ENCODE data around the gene MCF2L2.
"Not testable (repeated sequence)": the region's sequence is repeated elsewhere in the genome, so short reads cannot be mapped to it uniquely, and the experiment has no call there.

The MCF2L2 gene

DNA sequence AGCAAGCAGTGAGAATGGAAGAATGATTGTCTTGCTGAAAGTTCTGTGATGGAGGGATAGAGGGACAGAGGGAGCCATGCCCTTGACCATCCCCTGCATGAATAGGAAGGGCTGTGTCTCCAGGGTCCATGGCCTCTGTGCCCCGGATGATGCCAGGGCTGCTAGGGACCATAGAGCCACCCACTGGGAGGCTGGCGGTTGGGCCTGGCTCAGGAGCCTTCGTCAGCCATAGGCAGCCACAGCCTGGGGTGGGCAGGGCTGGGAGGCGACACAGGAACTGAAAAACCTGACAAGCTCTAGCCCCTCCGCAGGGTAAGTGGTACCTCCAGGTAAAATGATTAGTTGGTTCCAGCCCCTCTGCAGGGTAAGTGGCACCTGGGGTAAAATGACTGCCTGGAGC, 246.8 kb downstream of the MCF2L2 start:
- DNase-seq (ENCODE audit: low read depth in 4 of 4, low spot score in 1 of 4): no peak

DNA sequence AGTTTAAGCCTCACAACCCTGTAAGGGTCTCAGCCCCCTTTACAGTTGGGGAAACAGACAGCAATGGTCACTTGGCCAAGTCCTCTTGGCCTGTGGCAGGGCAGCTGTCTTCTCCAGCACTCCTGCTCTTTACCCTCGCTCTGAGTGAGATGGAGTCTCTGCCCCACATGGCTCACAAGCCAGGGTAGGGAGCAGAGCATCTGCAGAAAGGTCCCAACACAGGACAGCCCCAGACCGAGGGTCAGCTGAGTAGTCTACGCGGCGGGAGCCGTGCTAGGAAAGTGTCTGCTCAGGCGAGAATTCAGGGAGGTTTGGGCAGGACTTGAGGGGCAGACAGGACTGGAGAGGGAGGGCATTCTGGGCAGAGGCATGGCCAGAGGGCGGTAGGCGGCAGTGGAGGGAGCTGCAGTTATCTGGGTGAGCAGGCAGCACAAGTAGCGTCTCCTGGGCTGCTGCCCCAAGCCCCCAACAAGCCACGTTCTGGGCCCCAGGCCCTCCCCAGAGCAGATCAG, 247.6 kb downstream of the MCF2L2 start:
- no peak for DNase-seq (ENCODE audit: low read depth in 4 of 4, low spot score in 1 of 4)

GRCh38 chr3:183180110-183180783, 248.2 kb downstream of the MCF2L2 start:
- DNase-seq (ENCODE audit: low read depth in 4 of 4, low spot score in 1 of 4): no peak

DNA sequence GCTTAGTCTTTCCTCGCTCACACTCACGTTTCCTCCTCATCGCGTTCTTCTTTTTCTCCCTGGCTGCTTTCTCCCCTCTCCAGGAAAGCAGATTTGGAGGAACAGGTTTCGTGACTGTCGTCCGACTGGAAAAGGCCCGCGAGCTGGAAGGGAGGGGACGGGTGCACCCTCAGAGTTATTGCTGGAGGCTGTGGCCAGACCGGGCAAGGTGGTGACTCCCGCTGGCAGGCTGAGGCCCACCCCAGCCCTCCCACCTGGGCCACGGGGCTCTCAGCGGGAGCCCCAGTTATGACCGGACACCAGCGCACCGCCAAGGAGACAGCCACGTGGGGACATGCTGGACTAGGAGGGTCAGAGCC, 248.9 kb downstream of the MCF2L2 start:
- DNase-seq (ENCODE audit: low read depth in 4 of 4, low spot score in 1 of 4): not testable (repeated sequence)

DNA sequence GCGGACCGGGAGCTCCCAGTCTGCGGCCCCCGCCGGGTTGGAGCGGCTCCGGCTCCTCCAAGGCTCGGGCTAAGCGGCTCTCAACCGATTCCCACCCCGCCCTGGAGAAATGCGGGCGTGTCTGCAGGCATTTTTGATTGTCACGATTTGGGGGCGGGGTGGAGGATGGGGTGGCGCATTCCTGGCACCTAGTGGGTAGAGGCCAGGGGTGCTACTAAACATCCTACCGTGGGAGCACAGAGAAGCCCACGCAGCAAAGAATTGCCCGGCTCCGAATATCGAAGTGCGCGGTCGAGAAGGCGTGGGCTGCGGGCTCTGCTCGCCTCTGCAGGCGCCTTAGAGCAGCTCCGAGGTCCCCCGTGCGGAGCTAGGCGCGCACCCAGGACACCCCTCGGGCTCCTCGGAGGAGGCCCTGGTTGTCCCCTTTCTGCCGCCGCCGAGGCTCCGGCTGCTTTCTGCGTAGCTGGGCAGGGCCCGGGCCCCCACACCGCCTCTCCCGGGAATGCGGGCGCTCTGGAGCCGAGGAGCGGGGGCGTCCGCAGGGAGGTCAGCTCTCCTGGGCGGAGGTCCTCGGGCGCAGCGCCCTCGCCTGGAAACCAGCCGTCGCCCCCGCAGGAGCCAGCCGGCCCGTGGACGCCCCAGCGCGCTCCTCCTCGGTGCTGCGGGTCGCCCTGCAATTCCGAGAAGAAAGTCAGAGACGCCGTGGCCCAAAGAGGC, 249.4 kb downstream of the MCF2L2 start:
- peak in 2 of 4 experiments; percentile 31 to 51 for DNase-seq (ENCODE audit: low read depth in 4 of 4, low spot score in 1 of 4)

- DNase-seq (ENCODE audit: low read depth in 4 of 4, low spot score in 1 of 4): no peak
These were observed 249.9 kb downstream of the MCF2L2 start for GRCh38 chr3:183178512-183178832.

DNA sequence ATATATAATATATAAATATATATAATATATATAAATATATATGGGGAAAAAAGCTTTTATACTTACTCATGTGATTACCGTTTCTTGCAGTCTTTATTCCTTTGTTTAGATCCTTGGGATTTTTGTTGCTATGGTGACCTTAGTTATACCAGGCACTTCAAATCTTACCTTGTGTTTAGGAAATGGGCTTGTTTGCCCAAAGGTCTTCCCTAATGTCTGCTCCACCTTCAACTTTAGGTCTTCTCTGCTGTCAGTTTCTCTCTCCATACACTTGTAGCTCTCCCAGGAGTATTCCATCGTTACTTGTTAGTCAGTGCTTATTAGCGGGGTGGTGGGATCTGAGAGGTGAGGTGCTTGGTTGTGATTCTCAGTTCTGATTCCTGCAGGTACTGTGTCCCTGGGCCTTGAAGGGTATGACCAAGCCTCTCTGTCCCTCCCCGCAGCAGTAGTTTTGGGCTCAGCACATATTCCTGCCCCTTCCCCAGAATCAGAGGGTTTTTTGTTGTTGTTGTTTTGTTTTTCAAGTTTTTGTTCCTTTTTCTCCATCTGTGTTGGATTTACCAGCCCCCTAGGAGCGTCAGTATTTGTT, 256.3 kb downstream of the MCF2L2 start:
- no peak for DNase-seq (ENCODE audit: low read depth in 4 of 4, low spot score in 1 of 4)

DNA sequence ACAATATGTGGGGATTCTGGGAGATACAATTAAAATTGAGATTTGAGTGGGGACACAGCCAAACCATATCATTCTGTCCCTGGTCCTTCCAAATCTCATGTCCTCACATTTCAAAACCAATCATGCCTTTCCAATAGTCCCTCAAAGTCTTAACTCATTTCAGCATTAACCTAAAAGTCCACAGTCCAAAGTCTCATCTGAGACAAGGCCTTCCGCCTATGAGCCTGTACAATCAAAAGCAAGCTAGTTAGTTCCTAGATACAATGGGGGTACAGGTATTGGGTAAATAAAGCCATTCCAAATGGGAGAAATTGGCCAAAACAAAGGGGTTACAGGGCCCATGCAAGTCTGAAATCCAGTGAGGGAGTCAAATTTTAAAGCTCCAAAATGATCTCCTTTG, 260.4 kb downstream of the MCF2L2 start:
- not testable (repeated sequence) for DNase-seq (ENCODE audit: low read depth in 4 of 4, low spot score in 1 of 4)

- DNase-seq (ENCODE audit: low read depth in 4 of 4, low spot score in 1 of 4): no peak
These were observed 264.9 kb downstream of the MCF2L2 start for GRCh38 chr3:183163563-183163962.

DNA sequence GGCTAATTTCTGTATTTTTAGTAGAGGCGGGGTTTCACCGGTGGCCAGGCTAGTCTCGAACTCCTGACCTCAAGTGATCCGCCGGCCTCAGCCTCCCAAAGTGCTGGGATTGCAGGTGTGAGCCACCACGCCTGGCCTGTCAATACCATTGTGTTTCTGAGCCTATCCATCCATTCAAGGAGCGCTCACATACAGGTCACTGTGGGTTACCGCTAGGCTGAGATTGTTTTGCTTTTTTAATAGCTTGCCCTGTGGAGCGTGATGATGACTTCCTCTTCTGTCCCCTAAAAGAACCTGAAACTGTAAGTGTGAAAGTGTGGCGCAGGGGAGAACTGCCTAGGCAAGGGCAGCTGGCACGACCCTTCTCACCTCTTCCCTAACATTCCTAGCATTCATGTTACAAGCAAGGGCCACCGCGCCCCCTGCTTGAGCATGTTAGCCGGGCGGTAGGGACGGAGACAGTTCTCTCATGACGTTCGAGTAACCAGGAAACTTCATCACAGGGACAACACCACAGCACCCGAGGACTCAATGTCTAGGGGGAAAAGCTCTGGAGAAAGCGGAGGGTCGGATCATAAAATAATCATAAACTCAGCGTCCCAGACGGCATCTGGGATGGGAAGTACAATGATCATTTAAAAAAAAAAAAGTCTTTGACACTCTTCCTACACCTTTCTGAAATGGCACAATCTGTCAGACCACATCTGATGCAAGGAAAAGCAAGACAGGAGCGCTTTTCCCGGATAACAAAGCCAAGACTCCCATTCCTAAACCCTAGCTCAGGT, 266.7 kb downstream of the MCF2L2 start:
- no peak for DNase-seq (ENCODE audit: low read depth in 4 of 4, low spot score in 1 of 4)

DNA sequence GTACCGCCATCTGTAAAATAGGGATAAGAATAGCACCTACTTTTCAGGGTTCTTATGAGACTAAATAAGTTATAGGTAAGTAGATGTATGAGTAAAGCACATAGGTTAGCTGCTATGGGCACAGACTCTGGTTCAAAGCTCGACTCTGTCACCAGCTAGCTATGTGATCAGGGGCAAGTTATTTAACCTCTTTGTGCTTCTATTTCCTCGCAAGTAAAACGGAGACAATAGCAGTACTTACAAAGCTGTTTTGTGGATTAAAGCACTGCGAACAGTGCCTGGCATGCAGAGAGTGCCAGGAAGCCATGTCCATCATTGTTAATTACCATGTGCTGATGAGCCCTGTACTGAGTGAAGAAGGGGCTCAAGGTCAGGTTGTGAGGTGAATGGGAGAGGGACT, 267.8 kb downstream of the MCF2L2 start:
- DNase-seq (ENCODE audit: low read depth in 4 of 4, low spot score in 1 of 4): no peak

GRCh38 chr3:183159333-183159732, 269.1 kb downstream of the MCF2L2 start:
- no peak for DNase-seq (ENCODE audit: low read depth in 4 of 4, low spot score in 1 of 4)

GRCh38 chr3:183158551-183159006, 269.8 kb downstream of the MCF2L2 start:
- DNase-seq (ENCODE audit: low read depth in 4 of 4, low spot score in 1 of 4): peak in 1 of 4 experiments; percentile 26

DNA sequence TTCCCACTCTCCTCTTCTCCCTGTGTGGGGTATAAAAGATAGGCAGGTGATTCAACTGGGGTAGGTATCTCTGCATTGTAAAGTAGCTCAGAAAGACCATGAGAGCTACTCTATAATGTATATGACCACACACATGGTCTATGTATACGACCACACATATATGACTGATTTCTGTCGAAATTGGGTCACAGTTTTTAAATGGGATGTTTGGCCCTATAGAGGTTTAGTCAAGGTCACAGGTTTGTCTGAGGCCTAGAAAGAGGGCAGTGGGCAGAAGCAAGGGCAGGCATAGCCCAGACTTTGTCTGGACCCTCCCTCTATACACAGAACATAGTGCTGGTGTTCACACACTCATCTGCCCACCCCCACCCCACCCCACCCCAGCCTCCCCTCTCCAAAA, 270.3 kb downstream of the MCF2L2 start:
- DNase-seq (ENCODE audit: low read depth in 4 of 4, low spot score in 1 of 4): no peak

- DNase-seq (ENCODE audit: low read depth in 4 of 4, low spot score in 1 of 4): no peak
These were observed 272.2 kb downstream of the MCF2L2 start for GRCh38 chr3:183156266-183156665.

- DNase-seq (ENCODE audit: low read depth in 4 of 4, low spot score in 1 of 4): no peak
These were observed 272.9 kb downstream of the MCF2L2 start for GRCh38 chr3:183155499-183155898.

DNA sequence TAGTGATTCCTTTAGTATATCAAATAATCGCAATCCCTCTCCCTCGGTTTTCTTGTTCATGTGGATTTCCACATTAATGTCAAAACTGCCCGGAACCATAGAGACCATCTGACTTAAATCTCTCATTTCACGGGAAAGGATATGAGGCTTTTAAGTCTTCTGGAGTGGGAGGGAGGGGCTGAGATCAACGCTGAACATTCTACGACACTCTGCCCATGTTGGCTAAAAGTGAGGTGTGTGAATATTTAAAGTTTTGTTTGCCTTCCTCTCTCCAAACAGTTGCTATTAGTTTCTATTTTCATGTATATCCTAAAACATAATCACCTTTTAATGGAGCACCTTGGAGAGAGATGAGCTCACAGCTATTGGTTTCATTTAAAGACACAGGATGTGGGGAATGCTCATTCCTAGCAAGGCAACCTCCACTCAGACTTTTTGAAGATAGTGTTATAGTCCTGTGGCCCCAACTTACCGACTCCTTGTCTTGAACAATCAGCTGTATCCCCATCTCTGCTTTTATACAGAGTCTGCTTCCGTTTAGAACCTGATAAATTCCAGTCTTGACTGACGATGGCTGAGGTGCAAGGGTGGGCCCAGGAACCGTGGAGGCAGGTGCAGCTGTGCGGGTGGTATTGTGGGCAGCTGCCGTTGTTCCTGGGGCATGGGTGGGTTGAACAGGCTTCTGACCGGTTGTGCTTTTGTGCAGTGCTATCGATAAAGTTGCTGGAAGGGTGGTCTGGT, 275.0 kb downstream of the MCF2L2 start:
- DNase-seq (ENCODE audit: low read depth in 4 of 4, low spot score in 1 of 4): no peak

- DNase-seq (ENCODE audit: low read depth in 4 of 4, low spot score in 1 of 4): no peak
These were observed 276.5 kb downstream of the MCF2L2 start for GRCh38 chr3:183151821-183152351.

GRCh38 chr3:183151086-183151485, 277.3 kb downstream of the MCF2L2 start:
- DNase-seq (ENCODE audit: low read depth in 4 of 4, low spot score in 1 of 4): no peak

DNA sequence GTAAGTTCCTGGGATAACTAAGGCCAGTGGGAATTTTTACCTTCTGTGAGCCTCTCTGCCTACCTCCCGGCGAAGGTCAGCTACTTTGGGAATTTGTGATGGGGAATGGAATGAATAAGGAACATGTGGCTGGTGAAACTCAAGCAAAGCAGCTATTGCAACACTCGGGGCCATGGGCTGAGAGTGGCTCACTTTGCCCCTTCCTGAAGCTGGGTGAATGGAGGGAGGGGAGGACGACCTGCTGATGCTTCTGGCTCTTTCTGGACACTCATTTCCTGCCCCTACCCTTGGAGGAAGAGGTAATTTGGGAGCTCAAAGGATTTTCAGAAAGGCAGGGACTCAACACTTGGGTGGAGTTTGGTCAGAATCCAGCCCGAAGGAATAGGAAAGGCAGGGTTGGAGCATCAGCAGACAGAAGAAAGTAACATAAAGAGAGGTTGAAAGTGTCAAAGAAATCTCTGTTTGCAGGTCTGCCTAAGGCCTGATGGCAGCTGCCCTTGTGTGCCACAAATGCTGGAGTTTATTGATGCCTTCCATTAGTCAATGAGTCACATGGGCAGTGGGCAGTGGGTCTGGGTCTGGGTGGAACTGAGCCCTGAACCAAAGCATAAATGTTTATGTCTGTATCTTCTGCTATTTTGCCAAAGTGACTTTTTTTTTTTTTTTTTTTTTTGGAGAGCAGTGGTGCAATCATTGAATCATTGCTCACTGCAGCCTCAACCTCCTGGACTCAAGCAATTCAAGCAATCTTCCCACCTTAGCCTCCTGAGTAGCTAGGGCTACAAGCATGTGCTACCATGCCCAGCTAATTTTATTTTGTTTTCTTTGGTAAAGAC, 278.3 kb downstream of the MCF2L2 start:
- no peak for DNase-seq (ENCODE audit: low read depth in 4 of 4, low spot score in 1 of 4)
